ENCODE results near the gene EIF4G3. TPM values are rescaled to one million over a fixed set of nuclear protein-coding genes. Genes with fewer than 3 reads are reported as not detected.
"Not testable (repeated sequence)": the region's sequence is repeated elsewhere in the genome, so short reads cannot be mapped to it uniquely, and the experiment has no call there.

EIF4G3 gene
- total RNA-seq, 1 experiment from 2014 or later: 87.6 TPM

- no peaks in the 10 kb centered on the region for H3K9me3 Mint-ChIP-seq (ENCODE audit: unreplicated experiment)
- intact Hi-C loops (cut with micrococcal nuclease): no loop called here
- DNase-seq (ENCODE audit: unreplicated experiment): no peak
- peaks cover 6% of the 10 kb centered on the region for H3K36me3 Mint-ChIP-seq (ENCODE audit: insufficient read depth, unreplicated experiment)
- no peaks in the 10 kb centered on the region for H3K27me3 Mint-ChIP-seq (ENCODE audit: insufficient read depth, unreplicated experiment)
- ChIA-PET POLR2A (interaction anchor here (1.1 kb wide), 1 partner anchor 55 kb away, joined by 4 read pairs; no protein-coding TSS in a partner anchor), CTCF (interaction anchor here (0.6 to 1.1 kb wide), 2 partner anchors 24 to 485 kb away, joined by 5 read pairs; no protein-coding TSS in a partner anchor)
- no peaks in the 10 kb centered on the region for H3K4me1 Mint-ChIP-seq (ENCODE audit: insufficient read depth, unreplicated experiment)
- no peak overlapping the region for H3K4me3 Mint-ChIP-seq (ENCODE audit: unreplicated experiment)
- no peak for TF ChIP-seq CTCF (IDR thresholded peaks at IDR 0.05; ENCODE audit: unreplicated experiment)
- no TSS peak for BruUV-seq (replicated peaks)
- no peak overlapping the region for H3K27ac Mint-ChIP-seq (ENCODE audit: low read depth, unreplicated experiment)
These were observed 5.6 kb upstream of the EIF4G3 start for GRCh38 chr1:21182181-21182731.

GRCh38 chr1:21178271-21178670 lies 1.6 kb upstream of the EIF4G3 start:
- BruUV-seq (replicated peaks); intact Hi-C loops (cut with micrococcal nuclease); H3K36me3 Mint-ChIP-seq (ENCODE audit: insufficient read depth, unreplicated experiment); H3K9me3 Mint-ChIP-seq (ENCODE audit: unreplicated experiment); H3K27me3 Mint-ChIP-seq (ENCODE audit: insufficient read depth, unreplicated experiment); H3K4me3 Mint-ChIP-seq (ENCODE audit: unreplicated experiment); H3K27ac Mint-ChIP-seq (ENCODE audit: low read depth, unreplicated experiment); DNase-seq (ENCODE audit: unreplicated experiment): not testable (repeated sequence)
- H3K4me1 Mint-ChIP-seq (ENCODE audit: insufficient read depth, unreplicated experiment): peaks cover 11% of the 10 kb centered on the region
- CTCF ChIA-PET: interaction anchor here (0.7 to 1.1 kb wide), 4 partner anchors 9 to 24 kb away, joined by 3 to 4 read pairs (median 3); no protein-coding TSS in a partner anchor
- POLR2A ChIA-PET: interaction anchor here (0.9 kb wide), 1 partner anchor 15 kb away, joined by 3 read pairs; no protein-coding TSS in a partner anchor

- no TSS peak for BruUV-seq (replicated peaks)
- Mint-ChIP-seq H3K4me1 (ENCODE audit: insufficient read depth, unreplicated experiment) (peaks cover 26% of the 10 kb centered on the region), H3K4me3 (ENCODE audit: unreplicated experiment) (peak overlapping the region; percentile 84), H3K27me3 (ENCODE audit: insufficient read depth, unreplicated experiment) (no peaks in the 10 kb centered on the region), H3K27ac (ENCODE audit: low read depth, unreplicated experiment) (peak overlapping the region; percentile 90), H3K36me3 (ENCODE audit: insufficient read depth, unreplicated experiment) (no peaks in the 10 kb centered on the region), H3K9me3 (ENCODE audit: unreplicated experiment) (no peaks in the 10 kb centered on the region)
- DNase-seq (ENCODE audit: unreplicated experiment): peak; percentile 25
- CTCF ChIA-PET: interaction anchor here (0.5 to 1.0 kb wide), 3 partner anchors 153 to 407 kb away, joined by 3 to 4 read pairs (median 3); no protein-coding TSS in a partner anchor
- POLR2A ChIA-PET: interaction anchor here (0.7 to 2.9 kb wide), 19 partner anchors 8 to 563 kb away, joined by 3 to 30 read pairs (median 4); partner anchors contain the start of gene HP1BP3
- no peak for TF ChIP-seq CTCF (IDR thresholded peaks at IDR 0.05; ENCODE audit: unreplicated experiment)
- intact Hi-C loops (cut with micrococcal nuclease): no loop called here
These were observed 771 bp downstream of the EIF4G3 start for GRCh38 chr1:21175670-21176581.

GRCh38 chr1:21175324-21175669 lies 1.4 kb downstream of the EIF4G3 start:
- peaks cover 2% of the 10 kb centered on the region for H3K36me3 Mint-ChIP-seq (ENCODE audit: insufficient read depth, unreplicated experiment)
- H3K4me1 Mint-ChIP-seq (ENCODE audit: insufficient read depth, unreplicated experiment): peaks cover 27% of the 10 kb centered on the region
- no peaks in the 10 kb centered on the region for H3K9me3 Mint-ChIP-seq (ENCODE audit: unreplicated experiment)
- DNase-seq (ENCODE audit: unreplicated experiment): peak; percentile 42
- H3K4me3 Mint-ChIP-seq (ENCODE audit: unreplicated experiment): peak overlapping the region; percentile 84
- TF ChIP-seq CTCF (IDR thresholded peaks at IDR 0.05; ENCODE audit: unreplicated experiment): no peak
- H3K27ac Mint-ChIP-seq (ENCODE audit: low read depth, unreplicated experiment): peak overlapping the region; percentile 90
- BruUV-seq (replicated peaks): TSS peak; percentile 52
- intact Hi-C loops (cut with micrococcal nuclease): no loop called here
- no peaks in the 10 kb centered on the region for H3K27me3 Mint-ChIP-seq (ENCODE audit: insufficient read depth, unreplicated experiment)
- ChIA-PET POLR2A (interaction anchor here (0.7 to 2.9 kb wide), 20 partner anchors 8 to 478 kb away, joined by 3 to 30 read pairs (median 4); partner anchors contain the start of gene HP1BP3), CTCF (interaction anchor here (0.6 to 1.0 kb wide), 4 partner anchors 20 to 406 kb away, joined by 3 read pairs; no protein-coding TSS in a partner anchor)

Data from MCF 10A (cell line).